T-helper 2 cell treated with Interferon-gamma antibody and Interleukin-4, amounts not matched to agents 5 μg/mL and 100 μg/mL, for 36 hours (primary cell): ENCODE data around the gene CIAO2B.
"Not testable (repeated sequence)": the region's sequence is repeated elsewhere in the genome, so short reads cannot be mapped to it uniquely, and the experiment has no call there.

ENCODE experiments used
- DNase-seq: peaks from one replicate; pipeline ENCODE4 v3.0.0; 2021; ENCODE audit warnings: low spot score
- H3K27ac Mint-ChIP-seq: one replicate; pipeline ENCODE4 v1.8.0; 2021; ENCODE audit warnings: mild to moderate bottlenecking, mixed read lengths
- H3K27me3 Mint-ChIP-seq: one replicate; pipeline ENCODE4 v1.8.0; 2021; ENCODE audit warnings: low read depth, mixed read lengths
- H3K36me3 Mint-ChIP-seq: one replicate; pipeline ENCODE4 v1.8.0; 2021; ENCODE audit warnings: low read depth, mixed read lengths
- H3K4me1 Mint-ChIP-seq: one replicate; pipeline ENCODE4 v1.8.0; 2021; ENCODE audit warnings: low read depth, mixed read lengths
- H3K4me3 Mint-ChIP-seq: one replicate; pipeline ENCODE4 v1.8.0; 2022; ENCODE audit warnings: mild to moderate bottlenecking, moderate library complexity, mixed read lengths
- H3K9me3 Mint-ChIP-seq: one replicate; pipeline ENCODE4 v1.8.0; 2021; ENCODE audit warnings: mixed read lengths

Gene CIAO2B

GRCh38 chr16:66950437-66950836, 16.2 kb upstream of the CIAO2B start:
- Mint-ChIP-seq H3K9me3 (peaks cover 9% of the 10 kb centered on the region), H3K27ac (no peak overlapping the region), H3K4me3 (no peak overlapping the region), H3K27me3 (peaks cover 43% of the 10 kb centered on the region), H3K4me1 (peaks cover 25% of the 10 kb centered on the region), H3K36me3 (no peaks in the 10 kb centered on the region)
- DNase-seq = no peak

GRCh38 chr16:66949472-66949871, 15.3 kb upstream of the CIAO2B start:
- Mint-ChIP-seq H3K27ac (no peak overlapping the region), H3K9me3 (peaks cover 9% of the 10 kb centered on the region), H3K27me3 (peaks cover 43% of the 10 kb centered on the region), H3K36me3 (no peaks in the 10 kb centered on the region), H3K4me3 (peak overlapping the region; percentile 39), H3K4me1 (peaks cover 25% of the 10 kb centered on the region)
- no peak for DNase-seq

GRCh38 chr16:66948837-66949225, 14.6 kb upstream of the CIAO2B start:
- H3K27me3 Mint-ChIP-seq = peaks cover 40% of the 10 kb centered on the region

GRCh38 chr16:66948134-66948836, 14.1 kb upstream of the CIAO2B start:
- H3K4me1 Mint-ChIP-seq = peaks cover 21% of the 10 kb centered on the region
- no peak for DNase-seq
- H3K36me3 Mint-ChIP-seq = no peaks in the 10 kb centered on the region
- H3K4me3 Mint-ChIP-seq = peak overlapping the region; percentile 87
- peaks cover 9% of the 10 kb centered on the region for H3K9me3 Mint-ChIP-seq
- peaks cover 40% of the 10 kb centered on the region for H3K27me3 Mint-ChIP-seq
- no peak overlapping the region for H3K27ac Mint-ChIP-seq

More at GRCh38 chr16:66948837-66949225, 14.6 kb upstream of the CIAO2B start:
- Mint-ChIP-seq H3K27ac (no peak overlapping the region), H3K4me3 (peak overlapping the region; percentile 87), H3K9me3 (peaks cover 9% of the 10 kb centered on the region), H3K4me1 (peaks cover 23% of the 10 kb centered on the region), H3K36me3 (no peaks in the 10 kb centered on the region)
- no peak for DNase-seq

- Mint-ChIP-seq H3K9me3 (peaks cover 9% of the 10 kb centered on the region), H3K4me1 (peaks cover 21% of the 10 kb centered on the region), H3K36me3 (peaks cover 6% of the 10 kb centered on the region), H3K4me3 (peak overlapping the region; percentile 87), H3K27me3 (peaks cover 37% of the 10 kb centered on the region), H3K27ac (no peak overlapping the region)
- peak; percentile 77 for DNase-seq
Observed at GRCh38 chr16:66947302-66948065, 13.3 kb upstream of the CIAO2B start.

GRCh38 chr16:66946974-66947301, 12.7 kb upstream of the CIAO2B start:
- Mint-ChIP-seq H3K4me3 (no peak overlapping the region), H3K27me3 (peaks cover 36% of the 10 kb centered on the region), H3K9me3 (peaks cover 8% of the 10 kb centered on the region), H3K4me1 (peaks cover 21% of the 10 kb centered on the region), H3K36me3 (peaks cover 11% of the 10 kb centered on the region), H3K27ac (peak overlapping the region; percentile 33)
- no peak for DNase-seq

- Mint-ChIP-seq H3K9me3 (peaks cover 4% of the 10 kb centered on the region), H3K27me3 (peaks cover 32% of the 10 kb centered on the region), H3K4me3 (no peak overlapping the region), H3K4me1 (peaks cover 21% of the 10 kb centered on the region), H3K27ac (no peak overlapping the region), H3K36me3 (peaks cover 12% of the 10 kb centered on the region)
- DNase-seq = no peak
Observed at GRCh38 chr16:66946541-66946940, 12.3 kb upstream of the CIAO2B start.

- Mint-ChIP-seq H3K4me1 (peaks cover 21% of the 10 kb centered on the region), H3K27ac (no peak overlapping the region), H3K9me3 (no peaks in the 10 kb centered on the region), H3K36me3 (peaks cover 16% of the 10 kb centered on the region), H3K4me3 (no peak overlapping the region), H3K27me3 (peaks cover 26% of the 10 kb centered on the region)
- DNase-seq = no peak
Observed at GRCh38 chr16:66945939-66946338, 11.7 kb upstream of the CIAO2B start.

GRCh38 chr16:66944971-66945370, 10.8 kb upstream of the CIAO2B start:
- Mint-ChIP-seq H3K36me3 (peaks cover 16% of the 10 kb centered on the region), H3K27me3 (peaks cover 20% of the 10 kb centered on the region), H3K4me1 (peaks cover 17% of the 10 kb centered on the region)
- not testable (repeated sequence) for H3K4me3 Mint-ChIP-seq, H3K27ac Mint-ChIP-seq, H3K9me3 Mint-ChIP-seq, DNase-seq

GRCh38 chr16:66944054-66944441, 9.8 kb upstream of the CIAO2B start:
- no peak overlapping the region for H3K4me3 Mint-ChIP-seq
- peaks cover 17% of the 10 kb centered on the region for H3K36me3 Mint-ChIP-seq
- H3K4me1 Mint-ChIP-seq = peaks cover 17% of the 10 kb centered on the region
- no peak for DNase-seq
- H3K9me3 Mint-ChIP-seq = no peaks in the 10 kb centered on the region
- H3K27me3 Mint-ChIP-seq = peaks cover 11% of the 10 kb centered on the region
- no peak overlapping the region for H3K27ac Mint-ChIP-seq

- Mint-ChIP-seq H3K9me3 (no peaks in the 10 kb centered on the region), H3K36me3 (peaks cover 17% of the 10 kb centered on the region), H3K4me1 (peaks cover 14% of the 10 kb centered on the region), H3K27ac (no peak overlapping the region), H3K27me3 (peaks cover 6% of the 10 kb centered on the region), H3K4me3 (no peak overlapping the region)
- no peak for DNase-seq
Observed at GRCh38 chr16:66943426-66944053, 9.3 kb upstream of the CIAO2B start.

- Mint-ChIP-seq H3K4me1 (peaks cover 9% of the 10 kb centered on the region), H3K4me3 (no peak overlapping the region), H3K9me3 (no peaks in the 10 kb centered on the region), H3K27ac (no peak overlapping the region), H3K36me3 (peaks cover 17% of the 10 kb centered on the region), H3K27me3 (no peaks in the 10 kb centered on the region)
- no peak for DNase-seq
Observed at GRCh38 chr16:66942981-66943380, 8.8 kb upstream of the CIAO2B start.

- Mint-ChIP-seq H3K4me3 (no peak overlapping the region), H3K4me1 (peaks cover 18% of the 10 kb centered on the region), H3K27me3 (no peaks in the 10 kb centered on the region), H3K27ac (no peak overlapping the region), H3K9me3 (no peaks in the 10 kb centered on the region), H3K36me3 (peaks cover 26% of the 10 kb centered on the region)
- no peak for DNase-seq
Observed at GRCh38 chr16:66940236-66940635, 6.0 kb upstream of the CIAO2B start.

GRCh38 chr16:66939366-66939765, 5.2 kb upstream of the CIAO2B start:
- no peaks in the 10 kb centered on the region for H3K9me3 Mint-ChIP-seq
- no peak overlapping the region for H3K4me3 Mint-ChIP-seq
- no peak overlapping the region for H3K27ac Mint-ChIP-seq
- peaks cover 19% of the 10 kb centered on the region for H3K4me1 Mint-ChIP-seq
- DNase-seq = no peak
- no peaks in the 10 kb centered on the region for H3K27me3 Mint-ChIP-seq
- peaks cover 31% of the 10 kb centered on the region for H3K36me3 Mint-ChIP-seq
